GM18511 (cell line): ENCODE data around the gene CCDC59.

ENCODE experiments used
- ATAC-seq: cut with Tn5 transposase; IDR thresholded peaks from one replicate; pipeline ENCODE4 v1.9.1; 2021; ENCODE audit warnings: mild to moderate bottlenecking, moderate library complexity; ENCODE audit not compliant: unreplicated experiment

Gene CCDC59

DNA sequence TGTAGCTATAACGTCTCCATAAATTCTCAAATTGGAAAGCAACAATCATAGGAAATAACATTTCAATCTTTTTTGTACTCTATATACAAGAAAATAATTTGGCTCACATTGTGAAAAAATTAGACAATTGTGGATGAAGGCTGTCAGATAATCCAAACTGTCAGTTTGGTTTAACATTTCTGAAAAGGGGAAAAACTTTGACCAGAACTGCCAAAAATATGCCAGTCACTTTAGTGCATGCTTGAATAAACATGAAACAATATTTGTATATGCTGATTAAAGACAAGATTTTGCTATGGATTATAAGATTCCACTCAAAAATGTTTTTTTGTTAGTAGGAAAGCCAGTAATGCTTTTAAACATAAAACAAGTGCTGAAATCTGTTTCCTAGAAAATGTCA, 38.9 kb downstream of the CCDC59 start:
- no peak for ATAC-seq

DNA sequence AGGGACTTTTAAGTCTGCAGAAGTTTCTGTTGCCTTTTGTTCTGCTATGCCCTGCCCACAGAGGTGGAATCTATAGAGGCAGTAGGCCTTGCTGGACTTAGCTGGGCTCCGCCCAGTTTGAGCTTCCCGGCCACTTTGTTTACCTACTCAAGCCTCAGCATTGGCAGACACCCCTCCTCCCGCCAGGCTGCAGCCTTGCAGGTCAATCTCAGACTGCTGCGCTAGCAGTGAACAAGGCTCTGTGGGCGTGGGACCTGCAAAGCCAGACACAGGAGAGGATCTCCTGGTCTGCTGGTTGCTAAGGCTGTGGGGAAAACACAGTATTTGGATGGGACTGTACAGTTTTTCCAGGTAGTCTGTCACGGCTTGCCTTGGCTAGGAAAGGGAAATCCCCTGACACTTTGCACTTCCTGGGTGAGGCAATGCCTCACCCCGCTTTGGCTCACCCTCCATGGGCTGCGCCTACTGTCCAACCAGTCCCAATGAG, 43.7 kb downstream of the CCDC59 start:
- ATAC-seq, result no peak
